Hepatocyte (in vitro differentiated cells): ENCODE results near the gene DNAJC16. TPM values are rescaled to one million over a fixed set of nuclear protein-coding genes. Genes with fewer than 3 reads are reported as not detected.

Experiments used
- DNase-seq: peaks from one replicate; pipeline ENCODE4 v3.0.0-alpha.2; 2016; ENCODE audit warnings: low spot score
- H2AFZ ChIP-seq: fragments of 200-600 bp; sonication (generic); 2 replicates; pipeline ENCODE4 v1.6.0; 2016; ENCODE audit warnings: antibody characterized with exemption, mild to moderate bottlenecking
- H3K27ac ChIP-seq: fragments of 200-600 bp; sonication (generic); 2 replicates; pipeline ENCODE4 v1.5.1; 2016; ENCODE audit warnings: mild to moderate bottlenecking
- H3K27me3 ChIP-seq: fragments of 200-600 bp; sonication (generic); 2 replicates; pipeline ENCODE4 v1.6.1; 2016
- H3K36me3 ChIP-seq: fragments of 200-600 bp; sonication (generic); replicated peaks from 2 replicates; pipeline ENCODE4 v1.5.1; 2016; ENCODE audit warnings: low read depth; ENCODE audit not compliant: insufficient read depth
- H3K4me1 ChIP-seq: fragments of 200-600 bp; sonication (generic); 2 replicates; pipeline ENCODE4 v1.5.1; 2016; ENCODE audit warnings: mild to moderate bottlenecking, moderate library complexity; ENCODE audit not compliant: insufficient read depth
- H3K4me2 ChIP-seq: fragments of 200-600 bp; sonication (generic); 2 replicates; pipeline ENCODE4 v1.6.0; 2016
- H3K4me3 ChIP-seq: fragments of 200-600 bp; sonication (generic); 2 replicates; pipeline ENCODE4 v1.5.1; 2016; ENCODE audit warnings: mild to moderate bottlenecking
- H3K79me2 ChIP-seq: fragments of 200-600 bp; sonication (generic); 2 replicates; pipeline ENCODE4 v1.6.0; 2017; ENCODE audit warnings: mild to moderate bottlenecking
- H3K9me2 ChIP-seq: fragments of 200-600 bp; sonication (generic); replicated peaks from 2 replicates; pipeline ENCODE4 v1.6.0; 2017; ENCODE audit warnings: mild to moderate bottlenecking; ENCODE audit not compliant: insufficient read depth
- H3K9me3 ChIP-seq: fragments of 200-600 bp; sonication (generic); 2 replicates; pipeline ENCODE4 v1.5.1; 2016; ENCODE audit warnings: low read depth, mild to moderate bottlenecking
- H4K20me1 ChIP-seq: fragments of 200-600 bp; sonication (generic); 2 replicates; pipeline ENCODE4 v1.6.0; 2016; ENCODE audit warnings: mild to moderate bottlenecking; ENCODE audit not compliant: insufficient read depth, poor library complexity, severe bottlenecking
- CTCF ChIP-seq: fragments of 200-600 bp; sonication (generic); IDR thresholded peaks from 2 replicates; pipeline ENCODE4 v1.5.1; 2016; ENCODE audit warnings: antibody characterized with exemption, mild to moderate bottlenecking; ENCODE audit not compliant: poor library complexity
- EZH2 ChIP-seq: fragments of 200-600 bp; sonication (generic); IDR thresholded peaks from 2 replicates; pipeline ENCODE4 v1.6.1; 2016; ENCODE audit warnings: antibody characterized with exemption, mild to moderate bottlenecking, borderline replicate concordance
- EZH2phosphoT487 ChIP-seq: fragments of 200-600 bp; sonication (generic); IDR thresholded peaks from one replicate; pipeline ENCODE4 v1.6.1; 2018; ENCODE audit warnings: antibody characterized with exemption, mild to moderate bottlenecking, low read depth, moderate library complexity; ENCODE audit not compliant: unreplicated experiment, severe bottlenecking
- WGBS: methylation state at CpG from one replicate; pipeline ENCODE4 v1.1.6; 2016; ENCODE audit warnings: low lambda C conversion rate; ENCODE audit errors: missing lambda C conversion rate; 5-methylcytosine and 5-hydroxymethylcytosine counted together
- polyA plus RNA-seq: library from polyadenylated mRNA; unstranded; fragments of >200 nt; fragmentation: Nextera tagmentation; extraction: Ambion mirVana; gene quantifications from 2 replicates; pipeline ENCODE4 v1.2.1, GENCODE V29; 2016
- small RNA-seq: library from RNA; depleted of rRNA; stranded (forward); fragments of <200 nt; gene quantifications from one replicate; pipeline ENCODE3, GENCODE V24; 2014
- total RNA-seq: library from RNA; depleted of rRNA; stranded (reverse); fragments of >200 nt; gene quantifications from 2 replicates; pipeline ENCODE4 v1.2.3, GENCODE V29; 2014

Gene DNAJC16
- total and polyA plus RNA-seq, 2 experiments from 2014 or later = 9.6 to 21.1 TPM

DNA sequence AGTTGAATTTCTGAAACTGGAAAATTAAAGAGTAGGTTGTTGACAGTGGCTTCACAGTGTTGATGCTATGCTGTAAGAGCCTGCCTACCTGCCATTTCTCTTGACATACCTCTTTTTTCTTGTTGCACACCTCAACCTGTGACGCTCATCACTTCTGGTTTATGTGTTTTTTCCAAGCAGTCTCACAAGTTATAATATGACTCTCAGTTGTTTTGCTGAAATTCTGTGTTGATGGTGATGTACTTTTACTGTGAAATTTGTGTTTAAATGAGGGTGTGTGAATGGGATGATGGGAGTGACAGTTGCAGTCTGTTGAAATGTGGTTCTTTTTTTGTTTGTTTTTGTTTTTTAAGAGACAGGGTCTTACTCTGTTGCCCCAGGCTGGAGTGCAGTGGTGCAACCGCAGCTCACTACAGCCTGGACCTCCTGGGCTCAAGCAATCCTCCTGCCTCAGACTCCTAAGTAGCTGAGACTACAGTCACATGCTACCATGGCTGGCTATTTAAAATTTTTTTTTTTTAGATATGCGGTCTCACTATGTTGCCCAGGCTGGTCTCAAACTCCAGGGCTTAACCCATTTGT lies 97.6 kb downstream of the DNAJC16 start:
- Histone ChIP-seq H3K79me2 (peaks cover 98% of the 10 kb centered on the region), H3K9me3 (no peaks in the 10 kb centered on the region), H3K27ac (no peak overlapping the region), H3K27me3 (no peaks in the 10 kb centered on the region), H3K36me3 (no peaks in the 10 kb centered on the region), H2AFZ (no peak overlapping the region), H4K20me1 (peaks cover 44% of the 10 kb centered on the region), H3K9me2 (no peaks in the 10 kb centered on the region), H3K4me2 (no peak overlapping the region), H3K4me3 (no peak overlapping the region), H3K4me1 (peaks cover 55% of the 10 kb centered on the region)
- no peak for DNase-seq
- TF ChIP-seq EZH2phosphoT487 = no peak
- TF ChIP-seq CTCF = no peak
- TF ChIP-seq EZH2 = no peak
- 96% methylated on average over 3 of the region's 3 CpGs for WGBS

- H3K9me2 ChIP-seq = no peaks in the 10 kb centered on the region
- TF ChIP-seq EZH2phosphoT487 (no peak), CTCF (no peak), EZH2 (no peak)
- no peak overlapping the region for H3K4me2 ChIP-seq
- peaks cover 44% of the 10 kb centered on the region for H4K20me1 ChIP-seq
- no peaks in the 10 kb centered on the region for H3K27me3 ChIP-seq
- H3K9me3 ChIP-seq = no peaks in the 10 kb centered on the region
- peaks cover 44% of the 10 kb centered on the region for H3K4me1 ChIP-seq
- DNase-seq = no peak
- peaks cover 98% of the 10 kb centered on the region for H3K79me2 ChIP-seq
- H3K36me3 ChIP-seq = no peaks in the 10 kb centered on the region
- no peak overlapping the region for H2AFZ ChIP-seq
- H3K4me3 ChIP-seq = no peak overlapping the region
- H3K27ac ChIP-seq = no peak overlapping the region
- WGBS = 88% methylated on average over 13 of the region's 13 CpGs
Observed at GRCh38 chr1:15625056-15625917, 98.6 kb downstream of the DNAJC16 start.

Small RNA genes within 50 kb of the gene (small RNA-seq; reads per million reads assigned to genes)
- gene CD24P1 = not detected
- gene RNU7-179P = not detected
- 0.09 reads per million for gene SCARNA21B

Other genes with a start within 250 kb of the DNAJC16 start
- gene EFHD2, start 117.0 kb upstream of the DNAJC16 start, total RNA-seq = 34.0 and 34.4 TPM in 2 replicates
- gene EFHD2, start 117.0 kb upstream of the DNAJC16 start, polyA plus RNA-seq = 63.7 and 67.5 TPM in 2 replicates
- not detected in 2 replicates for gene CTRC, start 88.4 kb upstream of the DNAJC16 start, total RNA-seq
- gene CTRC, start 88.4 kb upstream of the DNAJC16 start, polyA plus RNA-seq = 0.36 and 0.66 TPM in 2 replicates
- gene CELA2A, start 70.1 kb upstream of the DNAJC16 start, total RNA-seq = 2.2 and 9.5 TPM in 2 replicates
- 5.6 TPM in 2 replicates for gene CELA2A, start 70.1 kb upstream of the DNAJC16 start, polyA plus RNA-seq
- 0.73 TPM in 1 of 2 replicates, not detected in the other for gene CELA2B, start 50.7 kb upstream of the DNAJC16 start, total RNA-seq
- 1.4 TPM in 1 of 2 replicates, not detected in the other for gene CELA2B, start 50.7 kb upstream of the DNAJC16 start, polyA plus RNA-seq
- 17.1 and 21.2 TPM in 2 replicates for gene CASP9, start 2.6 kb upstream of the DNAJC16 start, total RNA-seq
- 13.5 and 14.2 TPM in 2 replicates for gene CASP9, start 2.6 kb upstream of the DNAJC16 start, polyA plus RNA-seq
- gene AGMAT, start 58.2 kb downstream of the DNAJC16 start, total RNA-seq = 42.9 and 49.9 TPM in 2 replicates
- gene AGMAT, start 58.2 kb downstream of the DNAJC16 start, polyA plus RNA-seq = 19.1 and 28.7 TPM in 2 replicates
- gene DDI2, start 90.6 kb downstream of the DNAJC16 start, total RNA-seq = 27.4 and 40.1 TPM in 2 replicates
- gene DDI2, start 90.6 kb downstream of the DNAJC16 start, polyA plus RNA-seq = 5.6 and 7.5 TPM in 2 replicates
- gene PLEKHM2, start 157.5 kb downstream of the DNAJC16 start, total RNA-seq = 38.9 and 43.1 TPM in 2 replicates
- gene PLEKHM2, start 157.5 kb downstream of the DNAJC16 start, polyA plus RNA-seq = 30.6 and 31.8 TPM in 2 replicates
- gene SLC25A34, start 209.4 kb downstream of the DNAJC16 start, total RNA-seq = 0.68 and 0.87 TPM in 2 replicates
- 0.71 and 0.77 TPM in 2 replicates for gene SLC25A34, start 209.4 kb downstream of the DNAJC16 start, polyA plus RNA-seq
- gene TMEM82, start 215.7 kb downstream of the DNAJC16 start, total RNA-seq = 10.7 and 11.9 TPM in 2 replicates
- 14.7 and 16.4 TPM in 2 replicates for gene TMEM82, start 215.7 kb downstream of the DNAJC16 start, polyA plus RNA-seq
- 109 and 117 TPM in 2 replicates for gene FBLIM1, start 231.9 kb downstream of the DNAJC16 start, total RNA-seq
- gene FBLIM1, start 231.9 kb downstream of the DNAJC16 start, polyA plus RNA-seq = 102 and 120 TPM in 2 replicates